Activated naive CD4-positive, alpha-beta T cell treated with anti-CD3 and anti-CD28 coated beads, Interleukin-2, amount 50 U/mL, for 24 hours (primary cell): ENCODE data around the gene EDRF1.

Experiments used
- H3K27ac Mint-ChIP-seq: one replicate; pipeline ENCODE4 v1.8.0; 2021; ENCODE audit warnings: mild to moderate bottlenecking, mixed read lengths
- H3K27me3 Mint-ChIP-seq: one replicate; pipeline ENCODE4 v1.8.0; 2021; ENCODE audit warnings: mixed read lengths
- H3K36me3 Mint-ChIP-seq: one replicate; pipeline ENCODE4 v1.8.0; 2021; ENCODE audit warnings: mixed read lengths
- H3K4me1 Mint-ChIP-seq: one replicate; pipeline ENCODE4 v1.8.0; 2021; ENCODE audit warnings: mixed read lengths
- H3K4me3 Mint-ChIP-seq: one replicate; pipeline ENCODE4 v1.8.0; 2021; ENCODE audit warnings: mild to moderate bottlenecking, mixed read lengths
- H3K9me3 Mint-ChIP-seq: one replicate; pipeline ENCODE4 v1.8.0; 2021; ENCODE audit warnings: mixed read lengths

The EDRF1 gene

GRCh38 chr10:125734148-125734547 is 14.6 kb downstream of the EDRF1 start:
- peaks cover 32% of the 10 kb centered on the region for H3K36me3 Mint-ChIP-seq
- H3K27ac Mint-ChIP-seq = no peak overlapping the region

GRCh38 chr10:125734823-125735222 is 15.3 kb downstream of the EDRF1 start:
- H3K9me3 Mint-ChIP-seq = no peaks in the 10 kb centered on the region
- H3K4me1 Mint-ChIP-seq = peaks cover 15% of the 10 kb centered on the region
- no peaks in the 10 kb centered on the region for H3K27me3 Mint-ChIP-seq
- H3K27ac Mint-ChIP-seq = no peak overlapping the region
- no peak overlapping the region for H3K4me3 Mint-ChIP-seq
- peaks cover 37% of the 10 kb centered on the region for H3K36me3 Mint-ChIP-seq

More at GRCh38 chr10:125734148-125734547, 14.6 kb downstream of the EDRF1 start:
- no peaks in the 10 kb centered on the region for H3K9me3 Mint-ChIP-seq
- H3K4me1 Mint-ChIP-seq = peaks cover 15% of the 10 kb centered on the region
- H3K27me3 Mint-ChIP-seq = no peaks in the 10 kb centered on the region
- H3K4me3 Mint-ChIP-seq = no peak overlapping the region

- Mint-ChIP-seq H3K4me3 (no peak overlapping the region), H3K36me3 (peaks cover 34% of the 10 kb centered on the region), H3K27ac (no peak overlapping the region), H3K9me3 (no peaks in the 10 kb centered on the region), H3K27me3 (no peaks in the 10 kb centered on the region), H3K4me1 (no peaks in the 10 kb centered on the region)
These were observed 18.7 kb downstream of the EDRF1 start for GRCh38 chr10:125738206-125738605.

- Mint-ChIP-seq H3K27me3 (no peaks in the 10 kb centered on the region), H3K4me1 (no peaks in the 10 kb centered on the region), H3K4me3 (no peak overlapping the region), H3K27ac (no peak overlapping the region), H3K36me3 (peaks cover 44% of the 10 kb centered on the region), H3K9me3 (no peaks in the 10 kb centered on the region)
These were observed 20.6 kb downstream of the EDRF1 start for GRCh38 chr10:125739994-125740679.

- no peak overlapping the region for H3K27ac Mint-ChIP-seq
- H3K4me1 Mint-ChIP-seq = peaks cover 5% of the 10 kb centered on the region
- peaks cover 46% of the 10 kb centered on the region for H3K36me3 Mint-ChIP-seq
- H3K27me3 Mint-ChIP-seq = no peaks in the 10 kb centered on the region
- no peak overlapping the region for H3K4me3 Mint-ChIP-seq
- no peaks in the 10 kb centered on the region for H3K9me3 Mint-ChIP-seq
These were observed 23.0 kb downstream of the EDRF1 start for GRCh38 chr10:125742465-125742864.

GRCh38 chr10:125744909-125745308 is 25.4 kb downstream of the EDRF1 start:
- Mint-ChIP-seq H3K27ac (no peak overlapping the region), H3K4me1 (peaks cover 5% of the 10 kb centered on the region), H3K36me3 (peaks cover 46% of the 10 kb centered on the region), H3K27me3 (no peaks in the 10 kb centered on the region), H3K4me3 (no peak overlapping the region), H3K9me3 (no peaks in the 10 kb centered on the region)

GRCh38 chr10:125747417-125747816 is 27.9 kb downstream of the EDRF1 start:
- Mint-ChIP-seq H3K27ac (no peak overlapping the region), H3K4me3 (no peak overlapping the region), H3K27me3 (no peaks in the 10 kb centered on the region), H3K36me3 (peaks cover 39% of the 10 kb centered on the region), H3K9me3 (no peaks in the 10 kb centered on the region), H3K4me1 (peaks cover 5% of the 10 kb centered on the region)

GRCh38 chr10:125756196-125756595 is 36.7 kb downstream of the EDRF1 start:
- Mint-ChIP-seq H3K27ac (no peak overlapping the region), H3K4me3 (no peak overlapping the region), H3K27me3 (no peaks in the 10 kb centered on the region), H3K36me3 (peaks cover 35% of the 10 kb centered on the region), H3K4me1 (peaks cover 27% of the 10 kb centered on the region), H3K9me3 (no peaks in the 10 kb centered on the region)

- H3K4me3 Mint-ChIP-seq = no peak overlapping the region
- H3K27ac Mint-ChIP-seq = no peak overlapping the region
- no peaks in the 10 kb centered on the region for H3K27me3 Mint-ChIP-seq
- peaks cover 27% of the 10 kb centered on the region for H3K4me1 Mint-ChIP-seq
- H3K9me3 Mint-ChIP-seq = no peaks in the 10 kb centered on the region
- H3K36me3 Mint-ChIP-seq = peaks cover 40% of the 10 kb centered on the region
These were observed 37.5 kb downstream of the EDRF1 start for GRCh38 chr10:125756853-125757487.

- Mint-ChIP-seq H3K36me3 (peaks cover 42% of the 10 kb centered on the region), H3K9me3 (no peaks in the 10 kb centered on the region), H3K27ac (no peak overlapping the region), H3K4me1 (peaks cover 27% of the 10 kb centered on the region), H3K27me3 (no peaks in the 10 kb centered on the region), H3K4me3 (no peak overlapping the region)
These were observed 38.2 kb downstream of the EDRF1 start for GRCh38 chr10:125757742-125758141.

GRCh38 chr10:125761961-125762360 is 42.5 kb downstream of the EDRF1 start:
- no peaks in the 10 kb centered on the region for H3K9me3 Mint-ChIP-seq
- peaks cover 4% of the 10 kb centered on the region for H3K4me1 Mint-ChIP-seq
- no peak overlapping the region for H3K4me3 Mint-ChIP-seq
- peak overlapping the region; percentile 18 for H3K27ac Mint-ChIP-seq
- H3K27me3 Mint-ChIP-seq = no peaks in the 10 kb centered on the region
- H3K36me3 Mint-ChIP-seq = peaks cover 38% of the 10 kb centered on the region

GRCh38 chr10:125762692-125763648 is 43.5 kb downstream of the EDRF1 start:
- Mint-ChIP-seq H3K27ac (no peak overlapping the region), H3K4me3 (no peak overlapping the region), H3K36me3 (peaks cover 32% of the 10 kb centered on the region)

GRCh38 chr10:125765835-125766234 is 46.3 kb downstream of the EDRF1 start:
- Mint-ChIP-seq H3K27me3 (no peaks in the 10 kb centered on the region), H3K27ac (no peak overlapping the region), H3K4me1 (no peaks in the 10 kb centered on the region), H3K4me3 (no peak overlapping the region), H3K36me3 (peaks cover 20% of the 10 kb centered on the region), H3K9me3 (no peaks in the 10 kb centered on the region)

More at GRCh38 chr10:125762692-125763648, 43.5 kb downstream of the EDRF1 start:
- no peaks in the 10 kb centered on the region for H3K27me3 Mint-ChIP-seq
- H3K9me3 Mint-ChIP-seq = no peaks in the 10 kb centered on the region
- H3K4me1 Mint-ChIP-seq = no peaks in the 10 kb centered on the region

- no peak overlapping the region for H3K4me3 Mint-ChIP-seq
- no peaks in the 10 kb centered on the region for H3K27me3 Mint-ChIP-seq
- H3K27ac Mint-ChIP-seq = no peak overlapping the region
- H3K9me3 Mint-ChIP-seq = no peaks in the 10 kb centered on the region
- no peaks in the 10 kb centered on the region for H3K4me1 Mint-ChIP-seq
- peaks cover 17% of the 10 kb centered on the region for H3K36me3 Mint-ChIP-seq
These were observed 47.0 kb downstream of the EDRF1 start for GRCh38 chr10:125766511-125766910.

- Mint-ChIP-seq H3K4me1 (no peaks in the 10 kb centered on the region), H3K9me3 (no peaks in the 10 kb centered on the region), H3K4me3 (no peak overlapping the region), H3K27me3 (no peaks in the 10 kb centered on the region), H3K36me3 (peaks cover 13% of the 10 kb centered on the region), H3K27ac (no peak overlapping the region)
These were observed 48.8 kb downstream of the EDRF1 start for GRCh38 chr10:125768219-125768855.
